GM18867 (cell line): Measurements from ENCODE around the gene PPP1R36.
"Not testable (repeated sequence)": the region's sequence is repeated elsewhere in the genome, so short reads cannot be mapped to it uniquely, and the experiment has no call there.

ENCODE experiments used
- ATAC-seq: cut with Tn5 transposase; IDR thresholded peaks from one replicate; pipeline ENCODE4 v1.9.1; 2021; ENCODE audit warnings: mild to moderate bottlenecking, moderate library complexity; ENCODE audit not compliant: unreplicated experiment

The PPP1R36 gene

GRCh38 chr14:64549791-64550620, at the start of gene PPP1R36:
TSS of gene PPP1R36 (plus strand) at chr14:64549961. CDS start at chr14:64549998, 37 bp downstream.
- no peak for ATAC-seq

- ATAC-seq: no peak
Observed at GRCh38 chr14:64500088-64500487, 49.7 kb upstream of the PPP1R36 start.

GRCh38 chr14:64501411-64502171, 48.2 kb upstream of the PPP1R36 start:
- ATAC-seq: no peak

GRCh38 chr14:64502456-64502855, 47.3 kb upstream of the PPP1R36 start:
- ATAC-seq: no peak

- no peak for ATAC-seq
Observed at GRCh38 chr14:64502887-64503433, 46.8 kb upstream of the PPP1R36 start.

- peak; percentile 61 for ATAC-seq
Observed at GRCh38 chr14:64503434-64504309, 46.1 kb upstream of the PPP1R36 start, which contains the start of gene ZBTB25. TSS of gene ZBTB25 (minus strand) at chr14:64503838. CDS start at chr14:64490533, 13,305 bp downstream.

- ATAC-seq: peak; percentile 24
Observed at GRCh38 chr14:64504310-64504896, 45.4 kb upstream of the PPP1R36 start, which contains the start of gene ZBTB1. TSS of gene ZBTB1 (plus strand) at chr14:64504770. CDS start at chr14:64521505, 16,735 bp downstream.

GRCh38 chr14:64504897-64505794, 44.6 kb upstream of the PPP1R36 start:
- ATAC-seq: peak; percentile 22

GRCh38 chr14:64506721-64507120, 43.0 kb upstream of the PPP1R36 start:
- no peak for ATAC-seq

- no peak for ATAC-seq
Observed at GRCh38 chr14:64507376-64508156, 42.2 kb upstream of the PPP1R36 start.

GRCh38 chr14:64508215-64508776, 41.5 kb upstream of the PPP1R36 start:
- ATAC-seq: peak; percentile 13

- ATAC-seq: no peak
Observed at GRCh38 chr14:64509036-64509435, 40.7 kb upstream of the PPP1R36 start.

GRCh38 chr14:64510825-64511671, 38.7 kb upstream of the PPP1R36 start:
- ATAC-seq: no peak

GRCh38 chr14:64513271-64513670, 36.5 kb upstream of the PPP1R36 start:
- ATAC-seq: no peak

- no peak for ATAC-seq
Observed at GRCh38 chr14:64515053-64515452, 34.7 kb upstream of the PPP1R36 start.

- no peak for ATAC-seq
Observed at GRCh38 chr14:64516969-64517368, 32.8 kb upstream of the PPP1R36 start.

GRCh38 chr14:64517667-64518066, 32.1 kb upstream of the PPP1R36 start:
- ATAC-seq: not testable (repeated sequence)
